H1 (cell line): Measurements from ENCODE around the gene WDR19. TPM values are rescaled to one million over a fixed set of nuclear protein-coding genes. Genes with fewer than 3 reads are reported as not detected.

Source experiments
- CTCF ChIA-PET: fragments of 300-600 bp; sonication (Branson Sonifier 250); formaldehyde crosslinking; loops from one replicate; lab custom pipeline; 2021; ENCODE audit not compliant: partially characterized antibody; lab: Charles Lee
- POLR2A ChIA-PET: fragments of 300-600 bp; sonication (Branson Sonifier 250); formaldehyde crosslinking; loops from one replicate; lab custom pipeline; 2021; ENCODE audit warnings: inconsistent platforms; ENCODE audit not compliant: partially characterized antibody; lab: Charles Lee
- DNase-seq, 2 experiments: peaks; one replicate each; pipeline versions ENCODE4 v3.0.0 to v3.0.0-alpha.2; 2010 to 2022; ENCODE audit warnings: low spot score in 2 of 2, low read depth in 1 of 2, mixed read lengths in 1 of 2
- FAIRE-seq: peaks from 2 replicates; lab custom pipeline; 2011; peaks lifted over from hg19 to GRCh38; lab: Jason Lieb, UNC
- H2AFZ ChIP-seq: 2 replicates; pipeline ENCODE4 v1.8.1; 2012; ENCODE audit warnings: low read length, inconsistent platforms
- H2AK5ac ChIP-seq: 2 replicates; pipeline ENCODE4 v1.6.1; 2013; ENCODE audit warnings: low read depth, low read length
- H2BK120ac ChIP-seq: replicated peaks from 2 replicates; pipeline ENCODE3; 2013; ENCODE audit warnings: low read depth, low read length, inconsistent platforms
- H2BK12ac ChIP-seq: 2 replicates; pipeline ENCODE4 v1.6.1; 2013; ENCODE audit warnings: low read depth, low read length
- H2BK15ac ChIP-seq: 2 replicates; pipeline ENCODE4 v1.6.1; 2013; ENCODE audit warnings: low read length
- H2BK20ac ChIP-seq: 2 replicates; pipeline ENCODE4 v1.6.1; 2013; ENCODE audit warnings: low read length
- H2BK5ac ChIP-seq: 2 replicates; pipeline ENCODE4 v1.6.1; 2013; ENCODE audit warnings: low read depth, low read length
- H3K14ac ChIP-seq: 2 replicates; pipeline ENCODE4 v1.6.1; 2013; ENCODE audit warnings: inconsistent platforms; ENCODE audit not compliant: insufficient read length
- H3K18ac ChIP-seq: 2 replicates; pipeline ENCODE4 v1.6.1; 2013; ENCODE audit warnings: low read length; ENCODE audit errors: extremely low read depth
- H3K23ac ChIP-seq: 2 replicates; pipeline ENCODE4 v1.6.1; 2013; ENCODE audit warnings: inconsistent platforms; ENCODE audit not compliant: insufficient read length
- H3K23me2 ChIP-seq: 2 replicates; pipeline ENCODE4 v1.6.1; 2013; ENCODE audit warnings: low read depth, low read length
- H3K27ac ChIP-seq: 2 replicates; pipeline ENCODE4 v1.6.1; 2011; ENCODE audit warnings: low read depth, low read length, inconsistent platforms
- H3K27me3 ChIP-seq, 4 experiments: replicated peaks in 1 of 4; 1 replicate in 1 of 4; 2 replicates in 3 of 4; pipeline versions ENCODE4 v1.6.1 to v1.8.1; 2011 to 2013; ENCODE audit warnings: low read length in 3 of 4, mild to moderate bottlenecking in 3 of 4, inconsistent platforms in 2 of 4, mixed read lengths in 2 of 4, moderate library complexity in 1 of 4; ENCODE audit not compliant: control insufficient read depth in 3 of 4, insufficient read depth in 3 of 4; ENCODE audit errors: extremely low read depth in 1 of 4
- H3K36me3 ChIP-seq, 4 experiments: 2 replicates each; pipeline versions ENCODE4 v1.6.1 to v1.8.1; 2011 to 2013; ENCODE audit warnings: mild to moderate bottlenecking in 4 of 4, low read length in 3 of 4, moderate library complexity in 2 of 4, control low read depth in 1 of 4, inconsistent platforms in 1 of 4; ENCODE audit not compliant: insufficient read depth in 4 of 4, control insufficient read depth in 2 of 4
- H3K4ac ChIP-seq: replicated peaks from 2 replicates; pipeline ENCODE3; 2013; ENCODE audit warnings: low read length, low read depth, mixed read lengths, inconsistent platforms; ENCODE audit not compliant: insufficient read length
- H3K4me1 ChIP-seq, 4 experiments: replicated peaks in 1 of 4; 1 replicate in 1 of 4; 2 replicates in 3 of 4; pipeline versions ENCODE4 v1.6.1 to v1.8.1; 2011 to 2013; ENCODE audit warnings: low read length in 3 of 4, inconsistent platforms in 2 of 4, mixed read lengths in 1 of 4; ENCODE audit not compliant: insufficient read depth in 4 of 4, control insufficient read depth in 3 of 4
- H3K4me2 ChIP-seq, 2 experiments: 2 replicates each; pipeline versions ENCODE4 v1.6.1 to v1.8.1; 2011 to 2013; ENCODE audit warnings: low read depth in 2 of 2, low read length in 2 of 2, control low read depth in 1 of 2, inconsistent platforms in 1 of 2, mild to moderate bottlenecking in 1 of 2; ENCODE audit not compliant: insufficient read depth in 1 of 2
- H3K4me3 ChIP-seq, 4 experiments: fragments of 200-600, 300-600 bp in 1 of 4; sonication (generic), shearing (Covaris generic), sonication (Bioruptor Twin) in 1 of 4; 2 replicates each; pipeline versions ENCODE4 v1.5.1 to v1.8.1; 2011 to 2016; ENCODE audit warnings: low read length in 4 of 4, low read depth in 3 of 4, control low read depth in 2 of 4, inconsistent platforms in 2 of 4, mild to moderate bottlenecking in 2 of 4, mixed read lengths in 1 of 4, moderate library complexity in 1 of 4; ENCODE audit not compliant: insufficient read depth in 2 of 4; ENCODE audit errors: extremely low read depth in 1 of 4
- H3K56ac ChIP-seq: replicated peaks from 2 replicates; pipeline ENCODE3; 2013; ENCODE audit warnings: low read depth, mild to moderate bottlenecking, mixed read lengths, low read length, inconsistent platforms; ENCODE audit not compliant: insufficient read length
- H3K79me1 ChIP-seq: 2 replicates; pipeline ENCODE4 v1.6.1; 2013; ENCODE audit warnings: low read depth, low read length, control low read depth
- H3K79me2 ChIP-seq, 2 experiments: 2 replicates each; pipeline versions ENCODE4 v1.6.1 to v1.8.1; 2012 to 2013; ENCODE audit warnings: low read length in 2 of 2, mild to moderate bottlenecking in 2 of 2, inconsistent platforms in 1 of 2; ENCODE audit not compliant: insufficient read depth in 2 of 2, control insufficient read depth in 1 of 2
- H3K9ac ChIP-seq, 4 experiments: replicated peaks in 1 of 4; 1 replicate in 1 of 4; 2 replicates in 3 of 4; pipeline versions ENCODE4 v1.6.1 to v1.8.1; 2011 to 2013; ENCODE audit warnings: low read depth in 3 of 4, low read length in 3 of 4, control low read depth in 2 of 4, mild to moderate bottlenecking in 2 of 4, moderate library complexity in 2 of 4, inconsistent platforms in 1 of 4; ENCODE audit errors: extremely low read depth in 1 of 4
- H3K9me3 ChIP-seq, 2 experiments: 2 replicates each; pipeline versions ENCODE4 v1.6.1 to v1.8.1; 2012 to 2013; ENCODE audit warnings: mild to moderate bottlenecking in 2 of 2, moderate library complexity in 2 of 2, control low read depth in 1 of 2, inconsistent platforms in 1 of 2, low read depth in 1 of 2, low read length in 1 of 2, mixed read lengths in 1 of 2; ENCODE audit not compliant: insufficient read depth in 2 of 2
- H4K20me1 ChIP-seq, 2 experiments: replicated peaks in 1 of 2; 2 replicates each; pipeline versions ENCODE3 to v1.8.1; 2011 to 2013; ENCODE audit warnings: inconsistent platforms in 2 of 2, low read length in 2 of 2, mild to moderate bottlenecking in 1 of 2; ENCODE audit not compliant: insufficient read depth in 2 of 2, control insufficient read depth in 1 of 2
- H4K5ac ChIP-seq: 2 replicates; pipeline ENCODE4 v1.6.1; 2013; ENCODE audit warnings: low read length, low read depth, mixed read lengths, inconsistent platforms; ENCODE audit not compliant: insufficient read length
- H4K8ac ChIP-seq: 2 replicates; pipeline ENCODE4 v1.8.0; 2013; ENCODE audit warnings: mild to moderate bottlenecking, moderate library complexity, low read length, inconsistent platforms; ENCODE audit not compliant: insufficient read depth; ENCODE audit errors: extremely low read depth
- H4K91ac ChIP-seq: replicated peaks from 2 replicates; pipeline ENCODE3; 2013; ENCODE audit warnings: low read length, mixed read lengths, inconsistent platforms; ENCODE audit not compliant: insufficient read length
- SP2 ChIP-seq: IDR thresholded peaks from 2 replicates; pipeline ENCODE4 v1.6.1; 2012; ENCODE audit warnings: mild to moderate bottlenecking, low read length, inconsistent platforms
- WGBS, 2 experiments: shearing (Covaris generic) in 1 of 2; methylation state at CpG; one replicate each; pipeline versions ENCODE4 v1.1.6 to v1.1.7; 2013 to 2015; ENCODE audit warnings: low lambda C conversion rate in 2 of 2, mixed read lengths in 2 of 2, inconsistent platforms in 1 of 2, low coverage in 1 of 2, missing lambda C conversion rate in 1 of 2; ENCODE audit not compliant: insufficient replicate concordance in 2 of 2, insufficient coverage in 1 of 2, insufficient read length in 1 of 2; ENCODE audit errors: extremely low coverage in 1 of 2, missing lambda C conversion rate in 1 of 2; 5-methylcytosine and 5-hydroxymethylcytosine counted together
- polyA plus RNA-seq, 7 experiments: library from polyadenylated mRNA; depleted of rRNA in 3 of 7; stranded (reverse) in 5 of 7; unstranded in 2 of 7; fragments of >200 nt in 5 of 7; fragments of 200-250 nt in 2 of 7; gene quantifications; 1 replicate in 5 of 7; 2 replicates in 1 of 7; 4 replicates in 1 of 7; pipeline versions ENCODE4 v1.2.1 to v1.2.3, GENCODE V29; 2011 to 2013; ENCODE audit warnings: missing spikeins in 2 of 7, mixed read lengths in 2 of 7
- total RNA-seq: library from RNA; stranded (reverse); fragmentation: NEBNext Ultra II Directional; extraction: Animal tissue kit (Norgen Biotek cat#: 25700); gene quantifications from 2 replicates; pipeline ENCODE4 v1.2.1, GENCODE V29; 2021

WDR19 gene
- total and polyA plus RNA-seq, 2 of the 8 experiments (the other 6 are each of a cell fraction or from before 2014, with no cell fraction given) = 22.2 to 23.3 TPM

- WGBS, 2 experiments = 76% methylated on average over 4 of the region's 4 CpGs; no CpG with 5 or more reads in 1 of the 2 experiments
- POLR2A ChIA-PET = interaction anchor here (1.3 kb wide), 1 partner anchor 13 kb away, joined by 3 read pairs; no protein-coding TSS in a partner anchor
- no peak for TF ChIP-seq SP2
These were observed 104.9 kb downstream of the WDR19 start for GRCh38 chr4:39287223-39287622.

More at GRCh38 chr4:39287223-39287622, 104.9 kb downstream of the WDR19 start:
- no peak for DNase-seq
- Histone ChIP-seq H2BK5ac (no peak overlapping the region), H4K91ac (no peak overlapping the region), H3K79me1 (no peaks in the 10 kb centered on the region), H3K9me3 (no peaks in the 10 kb centered on the region), H3K4me2 (no peak overlapping the region), H2BK120ac (no peak overlapping the region), H3K36me3 (peaks cover 13 to 57% (median 28%) of the 10 kb centered on the region in 4 experiments), H3K27ac (no peak overlapping the region), H3K4me3 (no peak overlapping the region), H3K56ac (no peak overlapping the region), H3K79me2 (no peaks in the 10 kb centered on the region), H3K23ac (no peak overlapping the region), H4K5ac (no peak overlapping the region), H3K4me1 (no peaks in the 10 kb centered on the region), H2AFZ (no peak overlapping the region), H3K4ac (no peak overlapping the region), H3K9ac (no peak overlapping the region), H3K23me2 (no peaks in the 10 kb centered on the region), H3K18ac (no peak overlapping the region), H4K8ac (no peak overlapping the region), H2BK12ac (no peak overlapping the region), H3K27me3 (no peaks in the 10 kb centered on the region), H4K20me1 (no peaks in the 10 kb centered on the region), H2BK15ac (no peak overlapping the region), H2BK20ac (no peak overlapping the region), H2AK5ac (no peak overlapping the region), H3K14ac (no peak overlapping the region)
- CTCF ChIA-PET = no interaction called here
- FAIRE-seq = no peak
